ENCODE data around the gene WRNIP1. TPM values are rescaled to one million over a fixed set of nuclear protein-coding genes. Genes with fewer than 3 reads are reported as not detected.
A peak's percentile ranks its signal among the peaks of the same experiment; 100 is the strongest.
"Not testable (repeated sequence)": the region's sequence is repeated elsewhere in the genome, so short reads cannot be mapped to it uniquely, and the experiment has no call there.

The WRNIP1 gene
- total and polyA plus RNA-seq, 9 of the 15 experiments (the other 6 are each of a cell fraction or from before 2014, with no cell fraction given) = 13.2 to 63.6 (median 48.6) TPM

DNA sequence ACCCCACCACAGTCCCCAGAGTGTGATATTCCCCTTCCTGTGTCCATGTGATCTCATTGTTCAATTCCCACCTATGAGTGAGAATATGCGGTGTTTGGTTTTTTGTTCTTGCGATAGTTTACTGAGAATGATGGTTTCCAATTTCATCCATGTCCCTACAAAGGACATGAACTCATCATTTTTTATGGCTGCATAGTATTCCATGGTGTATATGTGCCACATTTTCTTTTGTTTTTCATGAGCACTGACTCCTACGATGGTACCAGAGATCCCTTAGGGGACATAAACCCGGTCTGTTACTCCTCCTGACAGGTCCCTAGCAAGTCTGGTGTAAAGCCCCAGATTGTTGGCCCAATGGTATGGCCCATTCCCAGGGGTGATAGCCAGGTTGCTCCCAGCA lies 36.5 kb downstream of the WRNIP1 start:
- intact Hi-C loops (cut with micrococcal nuclease); DNase-seq (ENCODE audit: extremely low read depth in 1 of 4, low spot score in 3 of 4); in situ Hi-C loops (cut with MboI); ATAC-seq; H3K79me2 ChIP-seq (ENCODE audit: control insufficient read depth, insufficient read depth, low read length); H3K27me3 ChIP-seq (ENCODE audit: control insufficient read depth in 2 of 2, insufficient read depth in 2 of 2, low read length in 2 of 2); H3K4me2 ChIP-seq (ENCODE audit: insufficient read depth, low read length); FAIRE-seq; H3K4me3 ChIP-seq; CTCF ChIA-PET (ENCODE audit: low intra/inter-chr PET ratio); H3K36me3 ChIP-seq (ENCODE audit: control insufficient read depth, insufficient read depth, low read length); H3K9me1 ChIP-seq (ENCODE audit: control insufficient read depth, insufficient read depth, low read length); H3K9ac ChIP-seq (ENCODE audit: insufficient read depth in 1 of 2, low read depth in 2 of 2, low read length in 2 of 2); H3K9me3 ChIP-seq (replicated peaks; ENCODE audit: control insufficient read depth, insufficient read depth, low read depth, low read length); H2AFZ ChIP-seq (ENCODE audit: low read depth, low read length); H4K20me1 ChIP-seq (replicated peaks; ENCODE audit: control insufficient read depth, insufficient read depth, low read length); BruUV-seq (replicated peaks); H3K27ac ChIP-seq (ENCODE audit: extremely low read depth, low read depth, low read length): not testable (repeated sequence)
- POLR2A ChIA-PET = interaction anchor here (0.7 kb wide), 1 partner anchor 41 kb away, joined by 3 read pairs; no protein-coding TSS in a partner anchor
- TF ChIP-seq KDM1A (IDR thresholded peaks at IDR 0.05) (peak in 1 of 2 experiments; percentile 43; a peak in 1 of 4 replicates), ZNF146 (CRISPR knock-in tag; IDR thresholded peaks at IDR 0.05; ENCODE audit: unreplicated experiment) (peak; percentile 38), PRDM10 (IDR thresholded peaks at IDR 0.05; ENCODE audit: partially characterized antibody) (peak; percentile 54), BCOR (IDR thresholded peaks at IDR 0.05) (peak; percentile 84), SMARCA5 (IDR thresholded peaks at IDR 0.05) (peak; percentile 50; the same call in 1 of the 2 replicates)
- 20% methylated on average over 2 of the region's 4 CpGs for WGBS (ENCODE audit: insufficient coverage, low coverage, missing lambda C conversion rate)
- H3K4me1 ChIP-seq (replicated peaks in 1 of 2; ENCODE audit: control insufficient read depth in 2 of 2, insufficient read depth in 2 of 2, low read length in 2 of 2) = peaks cover 16 to 17% of the 10 kb centered on the region in 2 experiments
